Activated naive CD4-positive, alpha-beta T cell treated with anti-CD3 and anti-CD28 coated beads, Interleukin-2, amount 50 U/mL, for 24 hours (primary cell): ENCODE data around the gene OR6S1.

Experiments
- H3K27ac Mint-ChIP-seq: one replicate; pipeline ENCODE4 v1.8.0; 2021; ENCODE audit warnings: mild to moderate bottlenecking, mixed read lengths
- H3K27me3 Mint-ChIP-seq: one replicate; pipeline ENCODE4 v1.8.0; 2021; ENCODE audit warnings: mixed read lengths
- H3K36me3 Mint-ChIP-seq: one replicate; pipeline ENCODE4 v1.8.0; 2021; ENCODE audit warnings: mixed read lengths
- H3K4me1 Mint-ChIP-seq: one replicate; pipeline ENCODE4 v1.8.0; 2021; ENCODE audit warnings: mixed read lengths
- H3K4me3 Mint-ChIP-seq: one replicate; pipeline ENCODE4 v1.8.0; 2021; ENCODE audit warnings: mild to moderate bottlenecking, mixed read lengths
- H3K9me3 Mint-ChIP-seq: one replicate; pipeline ENCODE4 v1.8.0; 2021; ENCODE audit warnings: mixed read lengths

OR6S1 gene, protein sequence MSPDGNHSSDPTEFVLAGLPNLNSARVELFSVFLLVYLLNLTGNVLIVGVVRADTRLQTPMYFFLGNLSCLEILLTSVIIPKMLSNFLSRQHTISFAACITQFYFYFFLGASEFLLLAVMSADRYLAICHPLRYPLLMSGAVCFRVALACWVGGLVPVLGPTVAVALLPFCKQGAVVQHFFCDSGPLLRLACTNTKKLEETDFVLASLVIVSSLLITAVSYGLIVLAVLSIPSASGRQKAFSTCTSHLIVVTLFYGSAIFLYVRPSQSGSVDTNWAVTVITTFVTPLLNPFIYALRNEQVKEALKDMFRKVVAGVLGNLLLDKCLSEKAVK

DNA sequence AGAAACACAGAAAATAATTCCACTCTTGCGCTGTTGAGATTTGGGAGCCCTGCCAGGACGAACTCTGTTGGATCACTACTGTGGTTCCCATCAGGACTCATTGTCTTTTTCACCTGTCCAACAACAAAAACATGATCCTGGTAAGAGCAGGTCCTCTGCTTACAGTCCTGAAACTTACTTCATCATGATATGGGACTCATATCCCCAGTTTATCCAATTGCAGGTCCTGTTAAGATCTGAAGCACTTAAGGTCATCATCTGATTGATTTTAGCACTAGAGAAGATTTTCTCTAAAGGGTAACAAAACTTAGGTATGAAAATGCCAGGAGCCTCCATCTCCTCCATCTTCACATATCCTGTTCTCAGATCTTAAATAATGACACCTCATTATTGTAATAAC lies at the start of gene OR6S1:
Gene OR6S1 (minus strand): TSS at position 101 of the 400 bp plus-strand sequence. CDS start 0 bp downstream, at position 101.
- Mint-ChIP-seq H3K27ac (no peak within 1 kb of the TSS), H3K9me3 (no peaks in the 10 kb centered on the region), H3K36me3 (no peaks in the 10 kb centered on the region), H3K4me1 (no peaks in the 10 kb centered on the region), H3K4me3 (no peak within 1 kb of the TSS), H3K27me3 (peaks cover 10% of the 10 kb centered on the region)

DNA sequence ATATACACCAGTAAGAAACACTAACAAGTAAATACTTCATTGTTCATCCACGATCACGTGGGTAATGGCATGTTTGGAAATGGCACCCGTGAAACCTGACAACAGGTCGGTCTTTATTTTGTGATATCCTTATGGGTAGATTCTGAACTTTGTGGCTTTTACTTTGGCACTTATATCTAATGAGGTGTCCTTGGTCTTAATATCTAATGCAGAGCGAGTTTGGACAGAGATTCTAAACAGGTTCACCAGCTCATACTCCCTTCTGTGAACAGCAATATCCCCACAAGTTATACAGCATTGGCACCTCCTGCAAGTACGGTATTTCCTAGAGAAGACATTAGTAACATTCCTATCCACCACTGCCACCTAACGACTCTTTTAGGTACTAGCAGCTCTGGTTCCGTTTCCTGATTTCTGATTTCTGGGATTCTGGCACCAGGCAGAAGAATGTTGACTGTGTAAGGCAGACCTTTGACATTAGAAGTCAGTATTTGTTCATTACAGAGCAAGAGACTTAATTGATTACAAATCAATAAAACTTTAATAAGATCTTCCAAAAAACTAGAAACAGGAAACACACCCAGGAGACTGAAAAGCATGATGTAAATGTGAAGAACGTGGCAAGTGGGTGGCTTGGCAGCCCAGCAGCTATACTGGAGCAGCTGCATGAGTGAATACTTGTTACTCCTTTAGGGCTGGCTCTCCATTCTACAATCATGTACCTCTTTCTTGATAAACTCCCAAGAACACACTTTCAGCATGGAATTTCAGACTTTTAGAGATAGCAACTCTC lies 49.6 kb upstream of the OR6S1 start:
- H3K36me3 Mint-ChIP-seq, result no peaks in the 10 kb centered on the region
- H3K27ac Mint-ChIP-seq, result no peak overlapping the region

DNA sequence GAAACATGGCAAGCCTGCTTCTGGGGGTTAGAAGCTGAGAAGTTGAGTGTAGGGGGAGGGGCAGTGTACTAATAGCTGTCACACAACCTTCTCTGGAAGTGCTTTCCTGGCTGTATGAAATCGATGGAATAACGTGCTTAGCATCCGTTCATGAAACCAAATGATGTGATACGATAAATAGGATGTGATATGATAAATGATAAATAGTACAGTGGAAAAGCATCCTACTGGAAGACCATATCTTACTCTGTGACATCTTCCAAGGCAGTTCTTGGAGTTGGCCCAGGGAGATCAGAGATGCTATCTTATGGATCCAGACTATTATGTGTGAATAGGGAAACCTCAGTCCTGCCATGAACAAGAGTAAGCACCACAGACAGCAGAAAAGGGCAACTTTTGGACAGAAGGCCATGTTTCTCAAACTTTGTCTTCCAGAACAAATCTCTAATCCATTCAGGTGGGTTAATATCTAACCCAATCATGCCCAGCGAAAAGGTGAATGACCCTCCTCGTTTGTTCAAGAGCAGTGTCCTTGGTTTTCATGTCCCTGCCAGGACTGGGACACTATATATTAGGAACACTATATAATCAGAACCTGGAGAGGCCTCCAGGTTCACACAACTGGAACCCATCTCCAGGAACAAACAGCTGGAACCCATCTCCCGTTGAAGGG lies 46.8 kb upstream of the OR6S1 start, which contains the start of gene ANG:
Gene ANG (plus strand): TSS at position 598 of the 673 bp plus-strand sequence. CDS start 4,801 bp downstream, outside the sequence.
- Mint-ChIP-seq H3K9me3 (no peaks in the 10 kb centered on the region), H3K4me3 (no peak within 1 kb of the TSS), H3K27me3 (no peaks in the 10 kb centered on the region), H3K4me1 (peaks cover 11% of the 10 kb centered on the region), H3K27ac (no peak within 1 kb of the TSS), H3K36me3 (no peaks in the 10 kb centered on the region)

More for the DNA sequence above, 49.6 kb upstream of the OR6S1 start:
- H3K27me3 Mint-ChIP-seq, result peaks cover 2% of the 10 kb centered on the region
- no peak overlapping the region for H3K4me3 Mint-ChIP-seq
- H3K4me1 Mint-ChIP-seq, result peaks cover 7% of the 10 kb centered on the region
- no peaks in the 10 kb centered on the region for H3K9me3 Mint-ChIP-seq

DNA sequence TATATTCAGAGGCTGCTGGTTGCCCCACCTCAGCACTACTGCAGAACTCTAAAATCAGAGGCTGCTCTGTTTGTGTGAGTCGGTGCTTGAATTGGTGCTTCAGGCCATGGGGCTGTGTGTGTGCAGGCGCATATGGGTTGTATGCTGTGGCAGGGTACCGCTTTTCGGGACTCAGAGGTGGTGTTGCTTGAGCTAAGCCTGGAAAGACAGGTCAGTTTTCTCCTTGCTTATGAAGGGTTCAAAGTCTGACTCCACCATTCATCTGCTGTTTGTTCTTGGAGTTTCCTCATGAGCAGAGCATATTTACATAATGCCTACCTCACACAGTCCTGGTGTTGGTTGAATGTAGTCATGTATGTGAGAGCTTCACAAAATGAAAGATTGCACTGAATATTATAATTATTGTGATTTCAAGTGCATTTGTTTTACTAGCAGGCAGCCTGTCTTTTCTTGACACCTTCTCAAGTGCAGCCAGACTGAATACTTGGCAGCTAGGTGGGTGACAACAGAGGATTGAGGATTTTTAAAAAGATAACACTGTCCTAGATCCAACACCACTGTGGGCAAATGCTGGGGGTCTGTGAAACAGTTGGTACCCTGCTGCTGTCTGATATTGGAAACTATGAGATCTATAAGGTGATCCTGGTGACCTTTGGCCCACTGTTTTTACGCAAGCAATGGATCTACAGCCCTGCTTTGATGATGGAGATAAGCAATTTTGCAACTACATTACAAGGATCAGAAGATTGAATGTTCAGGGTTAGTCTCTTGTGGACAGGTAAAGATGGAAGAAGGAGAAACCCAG lies 46.1 kb upstream of the OR6S1 start:
- Mint-ChIP-seq H3K36me3 (no peaks in the 10 kb centered on the region), H3K27ac (no peak overlapping the region), H3K4me3 (no peak overlapping the region), H3K27me3 (no peaks in the 10 kb centered on the region), H3K4me1 (peaks cover 11% of the 10 kb centered on the region), H3K9me3 (no peaks in the 10 kb centered on the region)

DNA sequence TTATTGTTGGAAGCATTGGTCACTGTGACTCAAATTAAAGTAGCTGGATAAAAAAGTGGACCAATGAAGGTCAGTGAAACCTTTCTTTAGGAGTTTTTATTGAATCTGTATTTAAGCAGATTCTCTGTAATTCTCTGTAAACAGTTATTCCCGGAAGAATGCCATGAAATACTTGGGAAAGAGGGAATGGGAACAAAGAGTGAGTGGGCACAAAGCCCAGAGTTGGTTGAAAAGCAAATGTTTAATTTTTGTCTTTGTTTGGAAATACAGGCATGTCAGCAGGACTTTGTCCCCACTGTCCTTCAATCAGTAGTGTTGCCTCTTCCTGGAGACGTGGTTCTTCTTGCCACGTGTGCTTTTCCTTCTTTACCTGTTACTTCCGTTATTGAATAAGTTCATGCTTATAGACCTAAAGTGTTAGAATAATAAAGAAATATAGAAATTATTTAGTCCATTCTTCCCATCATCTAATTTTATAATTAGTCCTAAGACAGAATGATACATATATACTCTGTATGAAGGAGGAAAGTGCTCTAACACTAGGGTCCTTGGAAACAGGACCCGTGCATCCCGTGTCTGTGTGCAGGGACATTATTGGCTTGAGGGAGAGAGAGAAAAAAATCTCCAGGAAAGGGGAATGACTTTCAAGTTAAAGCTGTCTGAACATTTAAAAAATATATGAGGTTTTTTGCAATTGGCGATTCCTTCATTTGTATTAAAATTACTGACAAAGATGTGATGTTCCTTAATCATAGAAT lies 45.1 kb upstream of the OR6S1 start:
- no peaks in the 10 kb centered on the region for H3K27me3 Mint-ChIP-seq
- H3K36me3 Mint-ChIP-seq, result no peaks in the 10 kb centered on the region
- no peak overlapping the region for H3K4me3 Mint-ChIP-seq
- H3K4me1 Mint-ChIP-seq, result peaks cover 16% of the 10 kb centered on the region
- no peaks in the 10 kb centered on the region for H3K9me3 Mint-ChIP-seq
- no peak overlapping the region for H3K27ac Mint-ChIP-seq

DNA sequence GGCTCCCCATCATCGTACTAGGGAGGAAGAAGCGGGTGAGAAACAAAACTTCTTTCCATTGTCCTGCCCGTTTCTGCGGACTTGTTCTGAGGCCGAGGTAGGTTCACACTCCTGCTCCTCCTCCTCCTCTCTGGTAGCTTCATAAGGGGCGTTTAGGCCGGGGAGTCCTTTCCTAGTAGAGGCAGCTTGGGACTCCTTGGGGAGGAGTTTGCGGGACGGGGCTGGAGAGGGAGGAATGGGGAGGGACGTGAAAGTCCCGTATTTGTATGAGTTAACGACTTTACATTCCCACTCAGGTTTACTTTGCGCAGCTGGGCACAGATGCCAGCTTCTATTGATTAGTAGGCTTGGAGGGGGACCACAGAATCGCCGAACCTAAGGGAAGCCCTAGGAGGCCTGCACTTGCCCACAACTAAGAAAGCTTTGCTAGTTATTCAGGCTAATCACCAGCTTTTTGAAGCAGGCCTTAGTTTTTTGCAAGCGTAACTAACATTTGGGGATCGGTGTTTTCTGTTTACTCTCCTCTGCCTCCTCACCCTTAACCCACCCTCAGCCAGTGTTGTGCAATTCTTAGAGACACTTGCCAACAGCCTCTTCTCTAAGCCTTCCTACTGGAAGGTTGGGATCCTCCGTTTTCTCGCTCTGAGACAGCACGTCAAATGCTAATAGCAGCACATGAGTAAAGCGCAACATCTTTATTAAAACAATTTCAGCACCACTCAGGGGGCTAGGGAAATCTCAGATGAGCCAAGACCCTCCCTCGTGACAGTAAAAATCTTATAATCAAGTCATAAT lies 43.4 kb upstream of the OR6S1 start:
- no peaks in the 10 kb centered on the region for H3K36me3 Mint-ChIP-seq
- H3K4me1 Mint-ChIP-seq, result peaks cover 26% of the 10 kb centered on the region
- H3K27me3 Mint-ChIP-seq, result no peaks in the 10 kb centered on the region
- H3K27ac Mint-ChIP-seq, result peak overlapping the region; percentile 73
- peak overlapping the region; percentile 50 for H3K4me3 Mint-ChIP-seq
- H3K9me3 Mint-ChIP-seq, result no peaks in the 10 kb centered on the region

DNA sequence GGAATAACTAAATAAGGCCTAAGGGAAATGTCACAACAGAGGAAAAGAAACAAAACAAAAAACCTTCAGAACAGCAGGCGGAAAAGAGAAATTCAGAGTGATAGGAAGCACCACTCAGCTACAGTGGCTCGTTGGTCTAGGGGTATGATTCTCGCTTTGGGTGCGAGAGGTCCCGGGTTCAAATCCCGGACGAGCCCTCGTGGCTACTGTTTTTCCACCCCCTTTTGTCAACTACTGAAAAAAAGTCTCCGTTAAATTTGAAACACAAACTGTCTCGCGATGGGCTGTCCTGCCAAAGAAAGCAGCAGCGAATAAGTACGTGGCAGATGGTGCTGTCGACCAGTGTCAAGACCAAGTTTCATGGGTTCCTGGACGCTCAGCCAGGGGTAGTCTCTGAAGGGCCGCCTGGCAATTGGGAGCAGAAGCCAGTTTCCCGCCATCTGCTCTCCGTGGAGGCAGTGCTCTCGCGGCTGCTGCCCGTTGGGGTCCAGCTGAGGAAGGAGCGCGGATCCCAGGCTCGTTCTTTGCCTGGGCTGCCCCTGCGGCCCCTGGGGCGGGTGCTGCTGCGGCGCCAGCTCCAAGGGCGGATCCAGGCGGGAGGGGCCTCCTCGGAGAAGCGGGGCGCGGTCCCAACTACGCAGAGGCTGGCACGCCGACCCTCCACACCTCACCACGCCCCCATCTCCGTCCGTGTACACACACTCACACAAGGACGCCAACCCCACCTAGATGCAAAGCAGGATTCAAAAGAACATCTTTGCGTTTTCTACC lies 42.6 kb upstream of the OR6S1 start, which contains the start of gene RNASE4:
Gene RNASE4 (plus strand): TSS at position 670 of the 771 bp plus-strand sequence. CDS start 14,812 bp downstream, outside the sequence.
- Mint-ChIP-seq H3K27ac (peak within 1 kb of the TSS; percentile 73), H3K4me1 (peaks cover 30% of the 10 kb centered on the region), H3K9me3 (no peaks in the 10 kb centered on the region), H3K4me3 (peak within 1 kb of the TSS; percentile 50), H3K36me3 (no peaks in the 10 kb centered on the region), H3K27me3 (no peaks in the 10 kb centered on the region)

DNA sequence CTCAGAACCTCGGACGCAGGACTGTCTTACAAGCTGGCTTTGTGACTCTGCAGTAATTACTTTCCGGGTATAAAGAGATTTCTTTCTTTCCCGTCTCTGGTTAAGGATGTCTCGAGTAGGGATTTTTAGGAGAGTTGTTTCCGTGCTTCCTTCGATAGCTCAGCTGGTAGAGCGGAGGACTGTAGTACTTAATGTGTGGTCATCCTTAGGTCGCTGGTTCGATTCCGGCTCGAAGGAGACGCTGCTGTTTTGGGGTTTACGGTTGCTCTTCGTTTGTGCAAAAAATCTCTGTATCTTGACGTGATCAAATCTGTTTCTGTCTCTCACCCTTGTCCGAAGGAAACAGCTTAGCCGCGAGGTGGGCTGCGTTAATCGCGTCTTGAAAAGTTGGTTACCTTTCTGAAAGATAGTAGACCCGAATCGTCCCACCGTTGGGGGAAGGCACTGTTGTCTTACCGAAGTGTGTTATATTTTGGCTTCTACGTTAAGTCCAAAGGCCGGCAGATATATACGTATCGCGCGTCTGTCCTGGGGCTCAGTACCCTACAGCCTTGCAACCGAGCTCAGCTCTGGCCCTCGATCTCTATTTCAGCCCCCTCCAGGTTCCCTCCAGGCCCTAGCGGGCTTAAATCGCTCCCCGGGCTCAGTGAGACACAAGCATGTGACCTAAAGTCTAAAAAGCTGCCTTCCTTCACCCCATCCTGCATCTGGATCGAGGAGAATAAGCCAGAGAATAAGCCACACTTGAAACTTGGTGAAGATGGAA lies 41.8 kb upstream of the OR6S1 start:
- Mint-ChIP-seq H3K4me1 (peaks cover 30% of the 10 kb centered on the region), H3K36me3 (no peaks in the 10 kb centered on the region), H3K9me3 (no peaks in the 10 kb centered on the region), H3K27ac (no peak overlapping the region), H3K4me3 (no peak overlapping the region), H3K27me3 (no peaks in the 10 kb centered on the region)

DNA sequence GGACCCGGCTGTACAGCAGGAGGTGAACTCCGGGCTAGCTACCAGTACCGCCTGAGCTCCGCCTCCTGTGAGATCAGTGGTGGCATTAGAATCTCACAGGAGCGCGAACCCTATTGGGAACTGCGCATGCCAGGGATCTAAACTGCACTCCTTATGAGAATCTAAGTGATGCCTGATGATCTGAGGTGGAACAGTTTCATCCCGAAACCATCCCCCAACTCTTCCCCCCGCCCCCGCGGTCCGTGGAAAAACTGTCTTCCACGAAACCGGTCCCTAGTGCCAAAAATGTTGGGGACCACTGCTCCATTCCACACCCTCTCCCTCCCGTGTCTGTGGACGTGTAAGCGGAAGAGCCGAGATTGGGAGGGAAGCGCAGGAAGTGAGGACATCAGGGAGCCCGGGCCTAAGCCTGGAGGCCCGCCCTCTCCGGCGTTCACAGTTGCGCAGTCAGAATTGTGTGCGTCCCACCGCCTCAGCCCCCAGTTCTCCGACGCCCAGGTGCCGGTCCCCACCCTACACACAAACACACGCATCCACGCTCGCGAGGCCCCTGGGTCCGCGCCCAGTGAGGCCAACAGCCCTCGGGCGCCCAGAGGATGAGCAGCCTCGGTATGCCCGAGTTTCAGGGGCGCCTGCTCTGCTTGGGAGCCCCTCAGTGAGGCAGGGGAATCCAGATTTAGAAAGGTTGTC lies 41.1 kb upstream of the OR6S1 start:
- no peak overlapping the region for H3K4me3 Mint-ChIP-seq
- no peaks in the 10 kb centered on the region for H3K36me3 Mint-ChIP-seq
- no peak overlapping the region for H3K27ac Mint-ChIP-seq
- peaks cover 30% of the 10 kb centered on the region for H3K4me1 Mint-ChIP-seq
- no peaks in the 10 kb centered on the region for H3K27me3 Mint-ChIP-seq
- no peaks in the 10 kb centered on the region for H3K9me3 Mint-ChIP-seq

DNA sequence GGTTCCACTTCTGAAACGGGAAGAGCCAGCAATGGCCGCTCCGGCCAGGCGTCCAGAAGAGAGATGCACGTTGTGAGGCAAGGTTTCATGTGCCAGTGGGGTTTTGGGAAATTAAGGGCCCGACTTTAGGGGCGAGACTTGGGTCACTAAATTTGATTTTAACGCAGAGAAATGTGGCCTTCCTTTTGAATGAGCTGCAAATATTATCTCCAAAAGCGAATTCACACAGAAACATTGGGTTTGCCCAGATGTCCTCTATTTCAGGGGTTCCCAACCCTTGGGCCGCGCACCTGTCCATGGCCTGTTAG lies 40.6 kb upstream of the OR6S1 start:
- Mint-ChIP-seq H3K4me3 (no peak overlapping the region), H3K27ac (no peak overlapping the region), H3K36me3 (no peaks in the 10 kb centered on the region), H3K27me3 (no peaks in the 10 kb centered on the region), H3K9me3 (no peaks in the 10 kb centered on the region), H3K4me1 (peaks cover 30% of the 10 kb centered on the region)

DNA sequence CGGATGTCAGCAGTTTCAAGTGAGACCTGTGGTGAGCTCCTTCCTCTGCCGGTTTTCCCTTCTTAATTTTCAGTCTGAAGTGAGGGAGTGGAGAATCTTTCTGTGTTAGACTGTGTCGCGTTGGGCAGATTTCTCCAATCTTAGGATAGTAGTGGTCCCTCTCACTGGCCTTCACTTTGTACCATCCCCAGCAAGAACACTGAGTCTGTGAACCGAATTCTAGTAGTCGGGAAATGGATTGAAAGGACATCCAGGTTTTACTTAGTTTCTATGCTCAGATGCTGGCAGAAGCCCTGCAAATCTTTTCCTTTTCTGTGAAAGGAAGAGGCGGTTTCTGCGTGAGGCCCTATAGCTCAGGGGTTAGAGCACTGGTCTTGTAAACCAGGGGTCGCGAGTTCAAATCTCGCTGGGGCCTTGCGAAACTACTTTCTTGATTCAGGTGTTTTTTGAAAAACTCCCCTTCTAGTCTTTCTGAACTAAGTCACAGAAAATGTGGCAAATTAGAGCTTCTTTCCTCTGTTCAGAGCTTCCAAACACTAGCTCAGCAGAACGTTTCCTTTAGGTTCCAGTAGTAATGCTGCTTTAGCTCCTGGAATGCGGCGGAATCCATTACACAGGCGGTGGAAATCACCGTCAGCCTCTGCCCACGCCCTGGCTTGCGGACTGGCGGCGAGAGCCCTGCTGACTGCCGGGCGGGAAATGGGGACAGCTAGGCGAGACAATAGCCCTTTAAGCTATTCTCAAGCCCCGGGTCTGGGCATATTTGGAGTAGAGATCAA lies 40.0 kb upstream of the OR6S1 start:
- no peak overlapping the region for H3K4me3 Mint-ChIP-seq
- H3K27ac Mint-ChIP-seq, result no peak overlapping the region
- H3K27me3 Mint-ChIP-seq, result no peaks in the 10 kb centered on the region
- H3K36me3 Mint-ChIP-seq, result no peaks in the 10 kb centered on the region
- no peaks in the 10 kb centered on the region for H3K9me3 Mint-ChIP-seq
- H3K4me1 Mint-ChIP-seq, result peaks cover 30% of the 10 kb centered on the region

DNA sequence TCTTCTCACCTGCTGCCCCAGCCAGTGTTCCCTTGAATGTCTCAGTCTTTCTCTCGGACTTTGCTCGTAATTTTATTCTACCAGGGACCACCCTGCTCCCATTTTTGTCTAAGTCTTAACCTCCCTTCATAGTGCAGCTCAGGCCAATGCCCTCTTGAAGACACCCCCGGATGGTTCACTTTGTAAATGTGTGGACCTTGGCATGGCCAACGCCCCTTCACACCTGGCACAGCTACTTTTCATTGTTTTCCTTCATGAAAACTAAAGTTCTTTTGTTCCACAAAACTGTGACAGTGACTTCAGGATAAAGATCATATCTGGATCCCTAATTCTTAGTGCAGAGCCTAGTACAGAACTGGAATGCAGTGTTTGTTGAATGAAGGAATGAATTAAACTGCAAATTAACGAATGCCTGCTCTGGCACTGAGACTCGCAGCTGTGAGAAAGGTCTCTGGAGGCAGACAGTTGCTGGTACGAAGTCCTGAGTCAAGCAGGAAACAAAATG lies 39.4 kb upstream of the OR6S1 start:
- Mint-ChIP-seq H3K27me3 (no peaks in the 10 kb centered on the region), H3K9me3 (no peaks in the 10 kb centered on the region), H3K4me3 (no peak overlapping the region), H3K4me1 (peaks cover 30% of the 10 kb centered on the region), H3K27ac (no peak overlapping the region), H3K36me3 (no peaks in the 10 kb centered on the region)
